ENCODE results near the gene AHDC1. TPM values are rescaled to one million over a fixed set of nuclear protein-coding genes. Genes with fewer than 3 reads are reported as not detected.

The AHDC1 gene
- polyA plus RNA-seq, 3 donors, result 0.16 to 3.3 (median 0.30) TPM

GRCh38 chr1:27574001-27574781 is 29.8 kb downstream of the AHDC1 start:
- DNase-seq, result no peak
- H2AFZ ChIP-seq (ENCODE audit: insufficient read depth, low read depth, low read length, poor library complexity, severe bottlenecking), result no peak overlapping the region
- peaks cover 21 to 43% (median 22%) of the 10 kb centered on the region in 3 donors for H3K27me3 Mint-ChIP-seq (ENCODE audit: low read depth in 3 of 3)
- H3K4me3 ChIP-seq (replicated peaks in 1 of 3; ENCODE audit: low read depth in 2 of 3, low read length in 3 of 3), result no peak overlapping the region
- no peak for TF ChIP-seq CTCF (IDR thresholded peaks at IDR 0.05)
- peaks cover 79% of the 10 kb centered on the region for H4K20me1 ChIP-seq (ENCODE audit: insufficient read depth, low read length)
- 69% methylated on average over 5 of the region's 8 CpGs for WGBS (ENCODE audit: insufficient coverage)
- peaks cover 36% of the 10 kb centered on the region for H3K4me1 Mint-ChIP-seq
- peaks cover 0 to 4% of the 10 kb centered on the region in 2 donors for H3K36me3 Mint-ChIP-seq
- peaks cover 14 to 25% of the 10 kb centered on the region in 2 donors for H3K4me1 ChIP-seq (ENCODE audit: control insufficient read depth in 1 of 2, insufficient read depth in 2 of 2, low read length in 2 of 2)
- H3K9me3 ChIP-seq (replicated peaks in 1 of 2; ENCODE audit: control insufficient read depth in 1 of 2, insufficient read depth in 1 of 2, low read length in 2 of 2), result no peaks in the 10 kb centered on the region
- intact Hi-C loops (cut with micrococcal nuclease), result no loop called here
- no peaks in the 10 kb centered on the region for H3K9me3 Mint-ChIP-seq
- H3K27ac Mint-ChIP-seq, result no peak overlapping the region
- no peak overlapping the region for H3K4me2 ChIP-seq (replicated peaks; ENCODE audit: extremely low read depth, low read length, poor library complexity, severe bottlenecking)
- no peak overlapping the region for H3K27ac ChIP-seq (ENCODE audit: low read depth in 1 of 2, low read length in 2 of 2)
- H3K79me2 ChIP-seq (ENCODE audit: insufficient read depth, low read length), result no peaks in the 10 kb centered on the region
- no peaks in the 10 kb centered on the region for H3K36me3 ChIP-seq (replicated peaks in 1 of 2; ENCODE audit: control insufficient read depth in 1 of 2, insufficient read depth in 2 of 2, low read length in 2 of 2)
- H3K27me3 ChIP-seq (ENCODE audit: control insufficient read depth in 2 of 2, insufficient read depth in 2 of 2, low read length in 2 of 2), result peaks cover 4 to 26% of the 10 kb centered on the region in 2 donors
- H3K9ac ChIP-seq (ENCODE audit: insufficient read depth, low read length, poor library complexity, severe bottlenecking), result no peak overlapping the region
- peak overlapping the region in 1 of 2 donors; percentile 56 for H3K4me3 Mint-ChIP-seq

GRCh38 chr1:27572679-27573426 is 31.1 kb downstream of the AHDC1 start:
- Mint-ChIP-seq H3K27ac (no peak overlapping the region), H3K9me3 (no peaks in the 10 kb centered on the region), H3K4me3 (no peak overlapping the region), H3K4me1 (peaks cover 46% of the 10 kb centered on the region), H3K27me3 (ENCODE audit: low read depth in 3 of 3) (peaks cover 22 to 45% (median 26%) of the 10 kb centered on the region in 3 donors), H3K36me3 (peaks cover 0 to 4% of the 10 kb centered on the region in 2 donors)
- H3K27me3 ChIP-seq (ENCODE audit: control insufficient read depth in 2 of 2, insufficient read depth in 2 of 2, low read length in 2 of 2), result peaks cover 4 to 26% of the 10 kb centered on the region in 2 donors
- DNase-seq, result no peak
- no peak overlapping the region for H3K4me2 ChIP-seq (replicated peaks; ENCODE audit: extremely low read depth, low read length, poor library complexity, severe bottlenecking)
- no peaks in the 10 kb centered on the region for H3K79me2 ChIP-seq (ENCODE audit: insufficient read depth, low read length)
- peaks cover 18 to 37% of the 10 kb centered on the region in 2 donors for H3K4me1 ChIP-seq (ENCODE audit: control insufficient read depth in 1 of 2, insufficient read depth in 2 of 2, low read length in 2 of 2)
- no peak for TF ChIP-seq CTCF (IDR thresholded peaks at IDR 0.05)
- no peak overlapping the region for H2AFZ ChIP-seq (ENCODE audit: insufficient read depth, low read depth, low read length, poor library complexity, severe bottlenecking)
- no peak overlapping the region for H3K4me3 ChIP-seq (replicated peaks in 1 of 3; ENCODE audit: low read depth in 2 of 3, low read length in 3 of 3)
- peaks cover 89% of the 10 kb centered on the region for H4K20me1 ChIP-seq (ENCODE audit: insufficient read depth, low read length)
- no peaks in the 10 kb centered on the region for H3K9me3 ChIP-seq (replicated peaks in 1 of 2; ENCODE audit: control insufficient read depth in 1 of 2, insufficient read depth in 1 of 2, low read length in 2 of 2)
- no peak overlapping the region for H3K9ac ChIP-seq (ENCODE audit: insufficient read depth, low read length, poor library complexity, severe bottlenecking)
- intact Hi-C loops (cut with micrococcal nuclease), result no loop called here
- 87% methylated on average over 10 of the region's 14 CpGs for WGBS (ENCODE audit: insufficient coverage)
- no peaks in the 10 kb centered on the region for H3K36me3 ChIP-seq (replicated peaks in 1 of 2; ENCODE audit: control insufficient read depth in 1 of 2, insufficient read depth in 2 of 2, low read length in 2 of 2)
- no peak overlapping the region for H3K27ac ChIP-seq (ENCODE audit: low read depth in 1 of 2, low read length in 2 of 2)

All from CD14-positive monocyte (primary cell).